Uterus (tissue), 2 donors: Measurements from ENCODE around the gene PDGFB.

Source experiments
- POLR2A ChIP-seq, 2 donors: fragments of 450-650 bp; IDR thresholded peaks; one replicate each; pipeline ENCODE4 v1.6.1; 2016; ENCODE audit warnings: antibody characterized with exemption in 2 of 2, mild to moderate bottlenecking in 1 of 2, moderate library complexity in 1 of 2
- TF ChIP-seq, protein P1 (sequence below), 4 experiments: fragments of 200-600 bp in 2 of 4; fragments of 450-650 bp in 2 of 4; sonication (generic) in 2 of 4; IDR thresholded peaks; one replicate each; pipeline ENCODE4 v1.5.1; 2016 to 2019; ENCODE audit warnings: antibody characterized with exemption in 4 of 4, mild to moderate bottlenecking in 2 of 4, moderate library complexity in 1 of 4

DNA sequence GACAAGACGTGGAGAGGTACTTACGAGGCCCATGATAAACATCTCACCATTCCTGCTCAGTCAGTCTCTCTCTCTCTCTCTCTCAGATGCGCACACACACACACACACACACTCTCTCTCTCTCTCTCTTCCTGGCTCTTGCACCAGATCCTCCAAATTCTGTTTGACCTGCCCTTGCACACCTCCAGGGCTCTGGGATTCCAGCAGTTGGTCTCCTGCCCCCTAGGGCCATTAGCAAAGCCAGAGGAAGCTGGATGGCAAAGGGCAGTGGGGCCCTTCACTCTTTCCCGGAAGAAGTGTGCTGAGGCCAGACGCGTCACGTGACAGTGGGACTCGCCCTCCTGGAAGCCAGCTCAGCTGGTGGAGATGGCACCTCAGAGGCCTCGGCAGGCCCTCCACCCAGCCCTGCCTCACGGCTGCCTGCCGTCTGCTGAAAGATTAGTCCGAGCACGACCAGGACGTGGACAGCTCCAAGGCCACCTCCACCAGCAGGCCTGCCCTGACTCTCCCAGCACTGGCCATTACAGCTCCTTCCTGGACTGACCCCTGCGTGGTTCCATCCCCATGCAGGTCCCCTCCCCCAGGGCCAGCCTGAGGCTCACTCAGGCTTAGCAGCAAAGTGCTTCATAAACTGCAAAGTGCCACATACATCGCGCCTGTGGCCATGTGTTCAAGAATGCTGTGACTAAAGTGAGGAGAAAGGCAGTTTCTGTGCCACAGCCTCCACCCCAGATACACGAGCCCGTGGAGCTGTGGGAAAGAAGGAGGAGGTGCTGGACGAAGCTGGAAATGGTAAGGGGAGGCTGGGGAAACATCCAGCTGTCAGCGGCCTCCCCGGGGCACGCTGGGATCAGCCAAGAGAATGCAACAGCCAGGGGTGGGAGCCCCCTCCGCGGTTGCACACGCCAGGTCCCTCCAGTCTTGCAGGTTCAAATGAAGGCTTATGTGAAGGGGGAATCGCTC is 3.7 kb downstream of the PDGFB start:
- TF ChIP-seq, protein P1, sequence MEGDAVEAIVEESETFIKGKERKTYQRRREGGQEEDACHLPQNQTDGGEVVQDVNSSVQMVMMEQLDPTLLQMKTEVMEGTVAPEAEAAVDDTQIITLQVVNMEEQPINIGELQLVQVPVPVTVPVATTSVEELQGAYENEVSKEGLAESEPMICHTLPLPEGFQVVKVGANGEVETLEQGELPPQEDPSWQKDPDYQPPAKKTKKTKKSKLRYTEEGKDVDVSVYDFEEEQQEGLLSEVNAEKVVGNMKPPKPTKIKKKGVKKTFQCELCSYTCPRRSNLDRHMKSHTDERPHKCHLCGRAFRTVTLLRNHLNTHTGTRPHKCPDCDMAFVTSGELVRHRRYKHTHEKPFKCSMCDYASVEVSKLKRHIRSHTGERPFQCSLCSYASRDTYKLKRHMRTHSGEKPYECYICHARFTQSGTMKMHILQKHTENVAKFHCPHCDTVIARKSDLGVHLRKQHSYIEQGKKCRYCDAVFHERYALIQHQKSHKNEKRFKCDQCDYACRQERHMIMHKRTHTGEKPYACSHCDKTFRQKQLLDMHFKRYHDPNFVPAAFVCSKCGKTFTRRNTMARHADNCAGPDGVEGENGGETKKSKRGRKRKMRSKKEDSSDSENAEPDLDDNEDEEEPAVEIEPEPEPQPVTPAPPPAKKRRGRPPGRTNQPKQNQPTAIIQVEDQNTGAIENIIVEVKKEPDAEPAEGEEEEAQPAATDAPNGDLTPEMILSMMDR (IDR thresholded peaks at IDR 0.05) = no peak
- no peak for TF ChIP-seq POLR2A (IDR thresholded peaks at IDR 0.05)
